Right lobe of liver (tissue), 4 donors: ENCODE data around the gene RTN4.

Experiments used
- CTCF ChIP-seq, 4 donors: fragments of 200-600 bp in 3 of 4; fragments of 450-650 bp in 1 of 4; IDR thresholded peaks; one replicate each; pipeline versions ENCODE4 v1.5.1 to v1.8.0; 2016 to 2022; ENCODE audit warnings: antibody characterized with exemption in 4 of 4, mild to moderate bottlenecking in 2 of 4
- POLR2A ChIP-seq: fragments of 450-650 bp; IDR thresholded peaks from one replicate; pipeline ENCODE4 v1.6.1; 2017; ENCODE audit warnings: antibody characterized with exemption, mild to moderate bottlenecking
- donor health status: DM: no; HTN: no; CAD: no.
- donor health status: DM: no; HTN: no; CAD: no.
- donor health status: DM: no; HTN: yes; CAD: no.

- TF ChIP-seq CTCF (IDR thresholded peaks at IDR 0.05) (no peak), POLR2A (no peak)
These were observed 107.9 kb downstream of the RTN4 start for GRCh38 chr2:54942373-54942772.
